Dedifferentiated amniotic fluid mesenchymal stem cell (primary cell): Measurements from ENCODE around the gene PTPRF.

ENCODE experiments used
- DNase-seq: peaks from one replicate; pipeline ENCODE4 v3.0.0-alpha.2; 2016; ENCODE audit errors: extremely low spot score

The PTPRF gene

GRCh38 chr1:43664369-43664768 lies 133.7 kb downstream of the PTPRF start:
- DNase-seq: no peak

GRCh38 chr1:43666608-43667007 lies 135.9 kb downstream of the PTPRF start:
- no peak for DNase-seq

- DNase-seq: no peak
Measured at GRCh38 chr1:43668956-43669355, 138.3 kb downstream of the PTPRF start.

GRCh38 chr1:43669878-43670277 lies 139.2 kb downstream of the PTPRF start:
- no peak for DNase-seq

- DNase-seq: no peak
Measured at GRCh38 chr1:43671193-43671592, 140.5 kb downstream of the PTPRF start.

DNA sequence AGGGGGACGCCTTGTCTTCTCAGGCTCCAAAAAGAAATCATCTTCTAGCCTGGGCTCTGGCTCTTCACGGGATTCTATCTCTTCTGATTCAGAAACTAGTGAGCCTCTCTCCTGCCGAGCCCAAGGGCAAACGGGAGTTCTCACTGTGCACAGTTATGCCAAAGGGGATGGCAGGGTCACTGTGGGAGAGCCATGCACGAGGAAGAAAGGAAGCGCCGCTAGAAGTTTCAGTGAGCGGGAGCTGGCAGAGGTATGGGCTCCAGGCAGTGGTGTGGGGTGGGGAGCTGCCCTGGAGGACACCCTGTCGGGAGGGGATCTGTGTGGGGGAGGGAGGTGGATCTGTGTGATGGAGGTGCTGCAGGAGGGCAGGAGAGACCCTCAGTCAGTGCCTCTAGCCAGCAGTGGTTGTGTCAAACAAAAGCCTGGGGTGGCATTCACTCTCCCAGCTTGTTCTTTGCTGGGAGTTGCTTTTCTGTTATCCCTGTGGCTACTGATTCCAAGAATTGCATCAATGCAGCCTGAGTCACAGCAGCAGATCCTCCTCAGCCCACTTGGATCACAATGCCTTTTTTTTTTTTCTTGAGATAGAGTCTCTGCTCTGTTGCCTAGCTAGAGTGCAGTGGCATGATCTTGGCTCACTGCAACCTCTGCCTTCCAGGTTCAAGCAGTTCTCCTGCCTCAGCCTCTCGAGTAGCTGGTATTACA lies 141.1 kb downstream of the PTPRF start:
- DNase-seq: peak; percentile 73

GRCh38 chr1:43673261-43673660 lies 142.6 kb downstream of the PTPRF start:
- DNase-seq: no peak
